H1 (cell line): ENCODE measurements around the gene KLHDC1. TPM values are rescaled to one million over a fixed set of nuclear protein-coding genes. Genes with fewer than 3 reads are reported as not detected.

Experiments
- CHD7 ChIP-seq: fragments of 300-600 bp; sonication (generic); IDR thresholded peaks from 2 replicates; pipeline ENCODE4 v1.7.1; 2012; ENCODE audit warnings: low read length, moderate library complexity, mild to moderate bottlenecking, inconsistent platforms; ENCODE audit not compliant: insufficient replicate concordance
- KDM5A ChIP-seq: fragments of 200-600 bp; IDR thresholded peaks from 2 replicates; pipeline ENCODE4 v1.7.1; 2012; ENCODE audit warnings: mild to moderate bottlenecking, low read length, inconsistent platforms, mixed read lengths
- polyA plus RNA-seq, 7 experiments: library from polyadenylated mRNA; depleted of rRNA in 3 of 7; stranded (reverse) in 5 of 7; unstranded in 2 of 7; fragments of >200 nt in 5 of 7; fragments of 200-250 nt in 2 of 7; gene quantifications; 1 replicate in 5 of 7; 2 replicates in 1 of 7; 4 replicates in 1 of 7; pipeline versions ENCODE4 v1.2.1 to v1.2.3, GENCODE V29; 2011 to 2013; ENCODE audit warnings: missing spikeins in 2 of 7, mixed read lengths in 2 of 7
- total RNA-seq: library from RNA; stranded (reverse); fragmentation: NEBNext Ultra II Directional; extraction: Animal tissue kit (Norgen Biotek cat#: 25700); gene quantifications from 2 replicates; pipeline ENCODE4 v1.2.1, GENCODE V29; 2021

The KLHDC1 gene
- total and polyA plus RNA-seq, 2 of the 8 experiments (the other 6 are each of a cell fraction or from before 2014, with no cell fraction given), result 0.08 TPM; not detected in 1

GRCh38 chr14:49673586-49673985 lies 19.3 kb upstream of the KLHDC1 start (continued):
- TF ChIP-seq CHD7, result no peak
- TF ChIP-seq KDM5A, result no peak
